PFSK-1 (cell line): Measurements from ENCODE around the gene ETS2.

Experiments used
- FOXP2 ChIP-seq: optimal IDR thresholded peaks from 2 replicates; pipeline ENCODE3; 2011; ENCODE audit warnings: borderline replicate concordance, control low read depth, inconsistent platforms; ENCODE audit not compliant: insufficient read depth; ENCODE audit errors: extremely low read length, extremely low read depth
- POLR2AphosphoS5 ChIP-seq: IDR thresholded peaks from 2 replicates; pipeline ENCODE4 v1.6.1; 2012; ENCODE audit warnings: low read depth, mild to moderate bottlenecking, control low read depth, low read length, moderate library complexity
- SIN3A ChIP-seq: IDR thresholded peaks from 2 replicates; pipeline ENCODE4 v1.6.1; 2012; ENCODE audit warnings: mild to moderate bottlenecking, low read length, moderate library complexity, borderline replicate concordance; ENCODE audit not compliant: insufficient read depth
- TAF1 ChIP-seq: IDR thresholded peaks from 2 replicates; pipeline ENCODE4 v1.6.1; 2012; ENCODE audit warnings: low read length, control low read depth, borderline replicate concordance; ENCODE audit not compliant: insufficient read depth
- TF ChIP-seq, protein P1 (sequence below), 2 experiments: IDR thresholded peaks; 2 replicates each; pipeline versions ENCODE4 v1.6.1 to v1.8.0; 2011 to 2012; ENCODE audit warnings: low read depth in 2 of 2, low read length in 2 of 2, control low read depth in 1 of 2, inconsistent platforms in 1 of 2, mild to moderate bottlenecking in 1 of 2, moderate library complexity in 1 of 2; ENCODE audit not compliant: insufficient read depth in 1 of 2

The ETS2 gene

DNA sequence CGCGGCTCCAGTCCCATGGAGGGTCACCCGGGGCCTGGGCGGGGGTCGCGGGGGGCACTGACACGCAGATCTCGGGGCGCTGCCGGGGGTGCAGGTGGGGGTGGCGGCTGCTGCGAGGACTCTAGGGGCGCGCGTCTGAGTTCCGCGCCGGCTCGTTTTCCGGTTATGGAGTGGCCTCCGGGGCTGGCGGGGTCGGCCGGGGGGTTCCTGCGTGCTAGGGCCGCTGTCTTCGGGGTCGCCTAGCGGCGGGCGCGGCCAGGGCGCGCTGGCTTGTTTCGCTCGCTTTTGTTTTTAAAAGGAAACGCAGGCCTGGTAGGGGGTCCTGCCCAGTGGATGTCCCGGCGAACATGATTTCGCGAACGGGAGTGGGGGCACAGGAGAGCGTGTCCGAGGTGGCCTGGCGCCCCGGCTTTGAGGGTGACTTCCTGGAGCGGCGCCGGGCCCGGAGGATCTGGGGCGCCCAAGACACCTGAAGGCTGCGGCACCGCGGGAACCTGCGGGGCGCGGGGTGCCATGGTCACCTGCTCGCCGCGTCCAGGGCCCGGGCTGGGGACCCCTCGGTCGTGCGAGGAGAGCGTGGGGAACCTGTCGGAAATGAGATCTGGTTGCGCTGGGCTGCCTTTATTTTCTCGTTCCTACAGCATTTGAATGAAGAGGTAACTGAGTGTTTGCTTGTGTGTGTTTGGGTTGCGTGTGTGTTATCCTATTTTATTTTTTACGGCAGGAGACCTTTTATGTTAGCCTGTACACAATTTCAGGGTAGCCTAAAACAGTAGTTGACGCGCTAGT lies 618 bp downstream of the ETS2 start:
- TF ChIP-seq SIN3A (no peak), FOXP2 (no peak), TAF1 (no peak), POLR2AphosphoS5 (no peak)
- TF ChIP-seq, protein P1, sequence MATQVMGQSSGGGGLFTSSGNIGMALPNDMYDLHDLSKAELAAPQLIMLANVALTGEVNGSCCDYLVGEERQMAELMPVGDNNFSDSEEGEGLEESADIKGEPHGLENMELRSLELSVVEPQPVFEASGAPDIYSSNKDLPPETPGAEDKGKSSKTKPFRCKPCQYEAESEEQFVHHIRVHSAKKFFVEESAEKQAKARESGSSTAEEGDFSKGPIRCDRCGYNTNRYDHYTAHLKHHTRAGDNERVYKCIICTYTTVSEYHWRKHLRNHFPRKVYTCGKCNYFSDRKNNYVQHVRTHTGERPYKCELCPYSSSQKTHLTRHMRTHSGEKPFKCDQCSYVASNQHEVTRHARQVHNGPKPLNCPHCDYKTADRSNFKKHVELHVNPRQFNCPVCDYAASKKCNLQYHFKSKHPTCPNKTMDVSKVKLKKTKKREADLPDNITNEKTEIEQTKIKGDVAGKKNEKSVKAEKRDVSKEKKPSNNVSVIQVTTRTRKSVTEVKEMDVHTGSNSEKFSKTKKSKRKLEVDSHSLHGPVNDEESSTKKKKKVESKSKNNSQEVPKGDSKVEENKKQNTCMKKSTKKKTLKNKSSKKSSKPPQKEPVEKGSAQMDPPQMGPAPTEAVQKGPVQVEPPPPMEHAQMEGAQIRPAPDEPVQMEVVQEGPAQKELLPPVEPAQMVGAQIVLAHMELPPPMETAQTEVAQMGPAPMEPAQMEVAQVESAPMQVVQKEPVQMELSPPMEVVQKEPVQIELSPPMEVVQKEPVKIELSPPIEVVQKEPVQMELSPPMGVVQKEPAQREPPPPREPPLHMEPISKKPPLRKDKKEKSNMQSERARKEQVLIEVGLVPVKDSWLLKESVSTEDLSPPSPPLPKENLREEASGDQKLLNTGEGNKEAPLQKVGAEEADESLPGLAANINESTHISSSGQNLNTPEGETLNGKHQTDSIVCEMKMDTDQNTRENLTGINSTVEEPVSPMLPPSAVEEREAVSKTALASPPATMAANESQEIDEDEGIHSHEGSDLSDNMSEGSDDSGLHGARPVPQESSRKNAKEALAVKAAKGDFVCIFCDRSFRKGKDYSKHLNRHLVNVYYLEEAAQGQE (IDR thresholded peaks at IDR 0.05; ENCODE audit: insufficient read depth in 1 of 2, low read depth in 2 of 2, low read length in 2 of 2), result no peak

DNA sequence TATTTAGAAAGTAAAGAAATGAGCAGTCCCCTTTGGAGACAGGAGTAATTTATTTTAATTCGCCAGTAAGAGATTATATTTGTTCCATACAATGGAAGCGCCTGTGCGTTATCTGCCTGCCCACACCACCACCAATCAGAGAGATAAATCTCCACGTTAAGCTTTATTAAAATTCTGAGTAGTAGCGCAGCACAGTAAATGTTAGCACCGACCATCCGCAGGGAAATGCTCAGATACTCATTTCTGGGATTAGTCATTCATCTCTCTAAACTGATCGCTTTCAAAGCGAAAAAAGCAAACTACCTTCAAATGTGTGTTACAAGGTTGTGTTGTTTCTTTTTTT lies 1.2 kb downstream of the ETS2 start:
- TF ChIP-seq POLR2AphosphoS5, result no peak
- TF ChIP-seq FOXP2, result no peak
- no peak for TF ChIP-seq TAF1
- no peak for TF ChIP-seq SIN3A
- TF ChIP-seq, protein P1 (IDR thresholded peaks at IDR 0.05; ENCODE audit: insufficient read depth in 1 of 2, low read depth in 2 of 2, low read length in 2 of 2), result no peak

DNA sequence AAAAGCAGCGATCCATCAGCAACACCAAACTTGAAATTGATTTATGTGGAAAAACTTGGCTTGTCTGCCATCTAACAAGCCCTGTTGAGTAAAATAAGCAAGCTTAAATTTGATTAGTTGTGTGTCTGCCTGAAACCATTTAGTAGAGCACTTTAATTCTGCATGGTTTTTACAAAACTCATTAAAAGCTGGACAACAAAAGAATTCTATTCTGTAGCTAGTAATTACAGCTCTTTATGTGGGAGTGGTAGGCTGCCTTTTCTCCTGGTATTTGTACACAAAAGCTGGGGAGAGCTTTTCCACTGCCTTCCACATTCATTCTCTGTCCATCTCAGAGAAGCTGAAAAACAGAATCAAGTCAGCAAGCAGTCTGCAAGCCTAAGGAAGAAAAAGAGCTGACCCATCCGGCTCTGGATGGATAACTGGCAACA lies 1.7 kb downstream of the ETS2 start:
- TF ChIP-seq TAF1, result no peak

DNA sequence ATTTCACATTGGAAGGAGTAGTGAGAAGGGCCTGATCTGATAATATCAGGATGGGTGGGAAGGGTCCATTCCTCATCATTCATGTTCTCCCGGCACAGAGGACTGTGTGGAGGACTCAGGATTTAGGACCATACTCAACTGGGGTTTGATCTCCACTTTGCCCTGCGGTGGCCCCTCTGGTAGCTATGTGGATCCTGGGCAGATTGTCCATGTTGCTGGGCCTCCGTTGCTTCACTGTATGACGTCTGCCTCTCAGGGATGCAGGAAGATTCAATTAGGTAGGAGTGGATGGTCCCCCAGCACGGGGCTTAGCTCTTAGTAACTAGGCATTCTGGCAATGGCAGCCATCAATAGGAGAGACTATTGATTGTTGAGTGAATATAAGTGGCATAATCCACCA lies 2.3 kb downstream of the ETS2 start:
- TF ChIP-seq, protein P1 (IDR thresholded peaks at IDR 0.05; ENCODE audit: insufficient read depth in 1 of 2, low read depth in 2 of 2, low read length in 2 of 2), result no peak
- no peak for TF ChIP-seq TAF1
- no peak for TF ChIP-seq SIN3A
- TF ChIP-seq FOXP2, result no peak
- no peak for TF ChIP-seq POLR2AphosphoS5

DNA sequence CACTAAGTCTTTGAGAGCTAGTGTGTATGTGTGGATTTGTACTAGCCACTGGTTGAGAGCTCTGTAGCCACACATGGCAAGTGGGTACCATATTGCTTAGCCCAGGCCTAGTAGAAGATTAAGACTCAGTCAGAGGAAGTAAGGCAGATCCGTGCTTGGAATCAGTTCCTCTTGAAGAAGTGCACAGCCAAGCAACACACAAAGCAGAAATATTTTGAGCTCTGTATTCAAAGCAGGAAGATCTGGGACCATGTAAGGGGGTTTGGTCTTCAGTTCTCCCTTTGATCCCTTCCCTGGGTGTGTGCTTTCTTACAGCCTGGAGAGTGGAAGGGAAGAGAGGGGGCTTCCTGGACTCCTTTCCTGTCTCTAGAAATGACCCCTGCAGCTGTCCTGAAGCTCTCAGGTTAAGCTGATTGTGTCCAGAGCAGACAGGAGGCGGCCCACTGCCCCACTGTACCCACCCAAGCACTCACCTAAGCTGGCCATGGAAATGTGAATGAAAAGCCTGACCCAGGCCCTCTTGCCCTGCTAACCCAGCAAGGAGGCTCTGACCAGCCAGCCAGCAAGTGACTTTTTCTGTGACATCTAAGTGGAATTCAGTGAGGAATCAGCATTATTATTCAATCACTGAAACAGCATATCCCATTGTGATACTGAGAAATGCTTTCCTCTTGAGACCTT lies 3.6 kb downstream of the ETS2 start:
- no peak for TF ChIP-seq FOXP2
- TF ChIP-seq TAF1, result no peak
- no peak for TF ChIP-seq POLR2AphosphoS5

DNA sequence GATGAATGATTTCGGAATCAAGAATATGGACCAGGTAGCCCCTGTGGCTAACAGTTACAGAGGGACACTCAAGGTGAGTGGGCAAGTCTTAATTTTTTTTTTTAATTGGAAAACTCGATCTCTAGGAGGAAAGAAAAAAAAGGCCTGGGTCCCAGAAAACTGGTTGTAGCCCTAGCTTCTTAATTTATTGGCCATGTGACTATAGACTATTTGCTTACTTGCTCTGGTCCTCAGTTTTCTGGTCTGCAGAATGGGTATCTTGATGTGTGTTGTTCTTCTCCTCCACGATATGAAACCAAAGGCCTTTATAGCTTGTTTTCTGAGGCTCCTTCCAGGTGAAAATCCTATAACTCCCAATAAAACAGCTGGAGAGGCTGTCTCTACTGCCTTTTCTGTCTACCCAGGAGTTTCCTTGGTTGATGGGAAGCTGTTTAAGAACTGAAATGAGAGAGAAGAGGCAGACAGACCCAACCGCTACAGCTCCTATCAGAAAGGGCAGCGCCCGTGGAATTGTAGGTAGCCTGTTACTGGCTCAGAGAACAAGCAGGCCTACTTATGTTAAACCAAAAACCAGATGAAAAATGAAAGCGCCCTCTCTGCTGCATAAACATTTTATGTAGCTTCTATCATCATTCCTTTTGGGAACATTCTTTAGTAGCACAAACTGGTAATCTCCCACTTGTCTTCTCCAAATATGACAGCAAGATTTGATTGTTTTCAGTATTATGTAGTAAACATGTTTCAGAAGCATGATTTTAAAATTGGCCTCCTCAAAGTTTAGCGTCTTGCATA lies 4.5 kb downstream of the ETS2 start:
- TF ChIP-seq TAF1 (no peak), POLR2AphosphoS5 (no peak), SIN3A (no peak), FOXP2 (no peak)
- TF ChIP-seq, protein P1 (IDR thresholded peaks at IDR 0.05; ENCODE audit: insufficient read depth in 1 of 2, low read depth in 2 of 2, low read length in 2 of 2), result no peak
